Measurements from ENCODE around the gene ACYP2.

GRCh38 chr2:54083445-54083844 is 32.0 kb upstream of the ACYP2 start:
- TF ChIP-seq CTCF (IDR thresholded peaks at IDR 0.05) (no peak), EP300 (IDR thresholded peaks at IDR 0.05) (no peak)
